GM18519 (cell line): ENCODE results near the gene TRIM54.

Experiments
- ATAC-seq: cut with Tn5 transposase; IDR thresholded peaks from one replicate; pipeline ENCODE4 v1.9.1; 2021; ENCODE audit warnings: mild to moderate bottlenecking, moderate library complexity; ENCODE audit not compliant: unreplicated experiment, low FRiP score

The TRIM54 gene, protein sequence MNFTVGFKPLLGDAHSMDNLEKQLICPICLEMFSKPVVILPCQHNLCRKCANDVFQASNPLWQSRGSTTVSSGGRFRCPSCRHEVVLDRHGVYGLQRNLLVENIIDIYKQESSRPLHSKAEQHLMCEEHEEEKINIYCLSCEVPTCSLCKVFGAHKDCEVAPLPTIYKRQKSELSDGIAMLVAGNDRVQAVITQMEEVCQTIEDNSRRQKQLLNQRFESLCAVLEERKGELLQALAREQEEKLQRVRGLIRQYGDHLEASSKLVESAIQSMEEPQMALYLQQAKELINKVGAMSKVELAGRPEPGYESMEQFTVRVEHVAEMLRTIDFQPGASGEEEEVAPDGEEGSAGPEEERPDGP

GRCh38 chr2:27281855-27282559, at the start of gene TRIM54:
TRIM54 (plus strand) TSS chr2:27282429; CDS start chr2:27282732, 303 bp downstream.
- no peak for ATAC-seq

DNA sequence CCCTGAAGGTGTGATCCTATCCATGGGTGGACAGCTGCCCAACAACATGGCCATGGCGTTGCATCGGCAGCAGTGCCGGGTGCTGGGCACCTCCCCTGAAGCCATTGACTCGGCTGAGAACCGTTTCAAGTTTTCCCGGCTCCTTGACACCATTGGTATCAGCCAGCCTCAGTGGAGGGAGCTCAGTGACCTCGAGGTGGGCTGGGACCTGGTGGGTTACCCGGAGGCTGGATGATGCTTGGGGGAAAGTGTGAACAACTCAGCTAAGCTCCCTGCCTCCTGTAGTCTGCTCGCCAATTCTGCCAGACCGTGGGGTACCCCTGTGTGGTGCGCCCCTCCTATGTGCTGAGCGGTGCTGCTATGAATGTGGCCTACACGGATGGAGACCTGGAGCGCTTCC, 48.9 kb upstream of the TRIM54 start:
- ATAC-seq = no peak

DNA sequence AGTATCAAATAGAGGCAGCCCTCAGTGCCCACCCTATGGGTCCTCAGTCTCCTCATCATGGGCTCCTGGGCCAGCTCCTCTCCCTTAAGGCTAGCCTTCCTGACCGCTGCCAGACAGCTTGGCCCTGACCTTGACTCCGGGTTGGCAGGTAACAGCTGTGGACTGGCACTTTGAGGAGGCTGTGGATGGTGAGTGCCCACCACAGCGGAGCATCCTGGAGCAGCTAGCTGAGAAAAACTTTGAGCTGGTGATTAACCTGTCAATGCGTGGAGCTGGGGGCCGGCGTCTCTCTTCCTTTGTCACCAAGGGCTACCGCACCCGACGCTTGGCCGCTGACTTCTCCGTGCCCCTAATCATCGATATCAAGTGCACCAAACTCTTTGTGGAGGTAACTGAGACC, 46.1 kb upstream of the TRIM54 start:
- no peak for ATAC-seq

GRCh38 chr2:27236626-27237025, 45.6 kb upstream of the TRIM54 start:
- ATAC-seq = no peak

DNA sequence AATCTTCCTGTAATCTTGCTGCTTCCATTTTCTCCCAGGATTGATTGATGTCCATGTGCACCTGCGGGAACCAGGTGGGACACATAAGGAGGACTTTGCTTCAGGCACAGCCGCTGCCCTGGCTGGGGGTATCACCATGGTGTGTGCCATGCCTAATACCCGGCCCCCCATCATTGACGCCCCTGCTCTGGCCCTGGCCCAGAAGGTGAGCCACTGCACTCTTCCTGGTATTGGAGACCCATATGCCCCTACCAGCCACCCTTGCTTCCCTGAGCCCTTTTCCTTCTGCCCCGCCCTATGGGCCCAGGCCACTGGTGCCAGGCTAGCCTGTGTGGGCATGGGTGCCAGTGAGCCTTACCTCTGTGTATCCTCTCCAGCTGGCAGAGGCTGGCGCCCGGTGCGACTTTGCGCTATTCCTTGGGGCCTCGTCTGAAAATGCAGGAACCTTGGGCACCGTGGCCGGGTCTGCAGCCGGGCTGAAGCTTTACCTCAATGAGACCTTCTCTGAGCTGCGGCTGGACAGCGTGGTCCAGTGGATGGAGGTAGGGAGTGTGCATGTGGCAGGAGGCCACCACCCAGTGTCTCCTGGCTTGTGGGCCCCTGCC, 44.8 kb upstream of the TRIM54 start:
- no peak for ATAC-seq

DNA sequence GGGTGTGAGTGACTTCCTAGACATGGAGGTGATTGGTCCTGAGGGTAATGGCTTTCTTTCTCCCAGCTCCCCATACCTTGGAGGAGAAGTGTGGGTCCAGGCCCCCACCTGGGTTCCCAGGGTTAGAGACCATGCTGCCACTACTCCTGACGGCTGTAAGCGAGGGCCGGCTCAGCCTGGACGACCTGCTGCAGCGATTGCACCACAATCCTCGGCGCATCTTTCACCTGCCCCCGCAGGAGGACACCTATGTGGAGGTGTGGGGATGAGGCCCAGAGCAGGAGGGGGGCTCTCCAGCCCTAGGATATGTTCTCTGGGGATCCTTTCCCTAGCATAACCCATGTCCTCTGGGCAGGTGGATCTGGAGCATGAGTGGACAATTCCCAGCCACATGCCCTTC, 43.3 kb upstream of the TRIM54 start:
- ATAC-seq = no peak

DNA sequence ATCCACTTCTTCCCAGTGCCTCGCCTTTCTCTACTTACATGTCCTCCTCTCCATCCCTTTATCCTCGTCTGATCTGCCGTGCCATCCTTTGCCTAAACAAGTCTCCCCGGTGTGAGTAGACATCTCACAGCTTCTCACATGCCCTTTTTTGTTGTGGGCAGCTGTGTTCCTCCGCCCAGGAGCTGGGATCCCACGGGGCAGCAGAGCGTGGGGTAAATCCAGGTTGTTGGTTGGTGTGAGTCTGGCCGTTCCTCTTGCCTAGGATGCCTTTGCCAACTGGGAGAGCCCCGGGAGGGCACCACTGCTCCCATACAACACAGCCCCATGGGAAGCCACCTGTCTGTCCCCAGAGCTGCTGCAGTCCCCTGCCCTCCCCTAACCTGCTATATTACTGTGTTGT, 41.8 kb upstream of the TRIM54 start:
- no peak for ATAC-seq

DNA sequence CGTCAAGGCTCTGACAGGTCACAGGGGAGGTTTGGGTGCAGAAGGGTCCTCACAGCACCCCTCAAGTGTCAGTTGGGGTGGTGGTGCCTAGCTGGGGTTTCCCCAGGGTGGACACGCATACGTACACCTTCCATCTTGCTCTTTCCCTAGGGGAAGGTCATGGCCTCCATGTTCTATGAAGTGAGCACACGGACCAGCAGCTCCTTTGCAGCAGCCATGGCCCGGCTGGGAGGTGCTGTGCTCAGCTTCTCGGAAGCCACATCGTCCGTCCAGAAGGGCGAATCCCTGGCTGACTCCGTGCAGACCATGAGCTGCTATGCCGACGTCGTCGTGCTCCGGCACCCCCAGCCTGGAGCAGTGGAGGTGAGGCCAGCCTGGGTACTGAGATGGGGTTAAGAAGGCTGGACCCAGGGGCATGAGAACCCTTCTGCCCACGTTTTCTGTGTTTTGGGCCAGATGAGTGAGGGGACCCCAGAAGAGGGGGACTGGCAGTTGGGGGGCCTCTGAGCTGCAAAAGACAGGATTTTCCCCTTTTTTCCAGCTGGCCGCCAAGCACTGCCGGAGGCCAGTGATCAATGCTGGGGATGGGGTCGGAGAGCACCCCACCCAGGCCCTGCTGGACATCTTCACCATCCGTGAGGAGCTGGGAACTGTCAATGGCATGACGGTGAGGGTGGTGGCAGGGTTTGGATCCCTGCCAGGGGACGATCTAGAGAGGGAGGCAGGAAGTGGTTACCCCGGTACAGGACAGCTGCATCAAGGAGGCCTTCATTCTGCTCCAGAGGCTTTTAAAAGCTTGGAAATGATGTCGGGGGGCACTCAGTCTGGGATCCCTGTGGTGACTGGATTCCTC, 40.2 kb upstream of the TRIM54 start:
- ATAC-seq = no peak

GRCh38 chr2:27242614-27242951, 39.6 kb upstream of the TRIM54 start:
- no peak for ATAC-seq

- no peak for ATAC-seq
These were observed 38.7 kb upstream of the TRIM54 start for GRCh38 chr2:27243391-27244130.

DNA sequence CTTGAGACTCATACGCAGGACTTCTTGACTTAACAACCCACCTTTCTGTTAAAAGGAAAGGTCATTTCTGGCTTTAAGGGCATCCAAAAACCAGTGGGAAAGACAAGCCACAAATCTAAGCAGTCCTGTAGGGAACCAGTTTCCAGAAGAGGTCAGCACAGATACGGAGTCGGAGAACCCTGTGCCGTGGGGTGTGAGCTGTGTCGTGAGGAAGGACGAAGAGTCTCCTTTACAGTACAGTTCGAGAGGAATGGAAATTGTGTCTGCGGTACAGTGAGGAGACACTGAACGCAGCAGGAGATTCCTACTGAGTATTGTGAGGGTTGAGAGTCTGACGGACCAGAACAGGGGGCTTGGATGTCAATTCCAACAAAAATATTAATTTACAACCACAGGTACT, 37.1 kb upstream of the TRIM54 start:
- ATAC-seq = no peak

DNA sequence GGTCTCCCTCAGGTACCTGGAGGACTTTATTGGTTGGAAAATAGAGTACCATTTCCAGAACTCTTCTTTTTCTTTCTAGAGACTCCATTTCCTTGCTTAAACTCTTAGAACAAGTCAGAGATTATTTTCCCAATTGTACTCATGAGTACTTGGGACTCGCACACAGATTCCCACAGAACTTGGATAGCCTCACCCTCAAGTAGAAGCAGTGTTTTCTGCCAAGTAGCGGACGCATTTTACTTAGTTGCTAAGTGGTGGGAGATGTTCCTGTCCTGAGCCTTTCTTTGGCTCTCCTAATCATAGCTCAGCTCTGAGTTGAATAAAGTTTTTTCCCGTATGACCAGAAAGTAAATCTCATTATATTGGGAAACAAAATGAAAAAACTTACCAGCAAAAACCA, 36.6 kb upstream of the TRIM54 start:
- ATAC-seq = no peak

DNA sequence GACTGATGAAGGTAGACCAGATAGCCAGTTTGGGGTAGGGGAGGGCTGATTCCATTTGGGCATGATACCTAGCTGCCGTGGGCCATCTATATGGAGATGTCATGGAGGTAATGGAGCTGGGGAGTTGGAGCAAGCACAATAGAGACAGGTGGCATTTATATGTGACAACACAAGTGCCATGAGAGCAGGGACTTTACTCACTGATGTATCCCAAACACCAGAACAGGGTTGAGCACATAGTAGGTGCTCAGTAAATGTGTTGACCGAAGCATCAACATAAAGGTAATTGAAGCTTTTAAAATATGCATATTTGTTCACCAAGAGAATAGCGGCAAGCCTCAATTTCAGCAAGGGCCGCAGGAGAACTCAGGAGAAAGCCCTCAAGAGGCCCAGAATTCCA, 34.3 kb upstream of the TRIM54 start:
- ATAC-seq = no peak

- ATAC-seq = no peak
These were observed 32.9 kb upstream of the TRIM54 start for GRCh38 chr2:27249159-27249890.

DNA sequence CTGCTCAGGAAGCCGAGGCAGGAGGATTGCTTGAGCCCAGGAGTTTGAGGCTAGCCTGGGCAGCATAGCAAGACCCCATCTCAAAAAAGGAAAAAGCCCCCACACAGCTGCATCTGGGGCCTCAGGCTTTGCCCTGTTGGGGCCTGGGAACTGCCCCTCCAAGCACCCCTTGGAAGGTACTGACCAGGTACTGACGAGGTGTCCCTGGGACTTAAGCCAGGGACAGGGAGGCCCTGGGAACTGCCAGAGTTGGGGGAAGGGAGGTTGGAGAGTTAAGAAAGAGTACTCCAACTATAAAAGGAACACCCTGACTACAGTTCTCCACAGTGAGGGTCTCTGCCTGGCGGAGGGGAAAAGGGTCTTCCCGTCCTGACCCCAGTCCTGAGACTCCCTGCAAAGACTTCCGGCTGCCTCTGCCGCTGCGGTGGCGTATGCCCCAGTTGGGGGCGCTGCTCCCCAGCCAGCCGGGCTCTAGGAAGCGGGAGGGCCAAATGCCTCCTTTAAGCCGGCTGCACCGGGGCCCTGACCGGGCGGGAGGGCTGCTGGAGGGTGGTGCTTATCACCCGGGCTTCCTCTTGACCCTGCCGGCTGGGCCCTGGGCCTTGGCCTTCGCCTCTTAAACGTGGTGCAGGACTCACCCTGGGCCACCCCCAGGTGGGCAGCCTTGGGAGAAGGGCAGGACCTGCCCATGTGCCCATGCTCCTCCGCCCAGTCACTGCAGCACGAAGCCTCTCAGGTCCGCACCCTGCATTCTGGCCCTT, 32.2 kb upstream of the TRIM54 start:
- no peak for ATAC-seq

DNA sequence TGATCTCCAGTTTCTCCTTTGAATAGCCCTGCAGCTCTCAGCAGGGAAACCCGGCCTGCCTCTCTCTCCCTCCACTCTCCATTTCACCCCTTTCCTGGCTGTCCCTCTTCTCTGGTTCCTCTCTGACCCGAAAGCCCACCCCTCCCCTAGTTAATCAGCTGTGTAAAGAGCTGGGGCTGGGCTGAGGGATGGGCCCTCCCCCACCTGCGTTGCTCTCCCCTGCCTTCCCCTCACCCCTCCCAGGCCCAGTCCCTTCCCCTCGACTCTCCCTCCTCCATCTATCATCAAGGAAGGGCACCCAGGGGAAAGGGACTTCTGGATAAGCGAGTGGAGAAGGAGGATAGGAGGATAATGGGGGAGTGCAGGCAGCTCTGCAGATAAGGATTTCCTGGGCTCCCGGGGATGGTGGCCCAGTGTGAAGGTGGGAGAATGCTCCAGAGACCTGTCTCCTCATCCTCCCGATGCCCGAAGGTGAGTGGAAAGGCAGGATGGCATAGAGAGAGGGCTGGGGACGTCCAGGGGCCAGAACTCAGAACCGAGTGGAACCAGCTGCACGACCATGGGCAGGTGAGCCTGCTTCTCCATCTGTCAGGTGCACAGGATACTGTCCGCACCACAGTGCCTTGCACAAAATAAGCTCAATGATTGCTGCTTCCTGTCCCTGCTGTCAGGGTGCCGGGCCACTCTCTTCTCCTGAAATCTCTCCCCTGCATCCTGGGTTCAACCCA, 31.4 kb upstream of the TRIM54 start:
- no peak for ATAC-seq

DNA sequence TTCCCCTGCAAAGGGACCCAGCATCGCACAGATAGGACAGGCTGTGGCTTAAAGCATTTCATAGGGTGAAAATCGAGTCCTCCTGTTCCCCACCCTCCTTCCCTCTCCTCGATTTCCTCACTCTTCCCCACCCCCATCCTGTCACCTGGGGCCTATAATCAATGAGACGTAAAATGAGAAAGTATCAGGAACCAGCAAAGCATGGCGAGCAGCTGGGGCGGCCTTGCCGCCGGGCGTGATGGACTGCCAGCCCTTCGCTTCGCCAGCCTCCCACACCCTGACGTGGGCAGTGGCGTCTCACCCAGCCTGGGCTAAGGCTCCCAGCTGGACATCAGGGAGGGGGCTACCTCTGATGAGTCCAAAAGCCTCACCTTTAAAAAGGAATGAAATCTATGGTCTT, 30.5 kb upstream of the TRIM54 start:
- no peak for ATAC-seq

DNA sequence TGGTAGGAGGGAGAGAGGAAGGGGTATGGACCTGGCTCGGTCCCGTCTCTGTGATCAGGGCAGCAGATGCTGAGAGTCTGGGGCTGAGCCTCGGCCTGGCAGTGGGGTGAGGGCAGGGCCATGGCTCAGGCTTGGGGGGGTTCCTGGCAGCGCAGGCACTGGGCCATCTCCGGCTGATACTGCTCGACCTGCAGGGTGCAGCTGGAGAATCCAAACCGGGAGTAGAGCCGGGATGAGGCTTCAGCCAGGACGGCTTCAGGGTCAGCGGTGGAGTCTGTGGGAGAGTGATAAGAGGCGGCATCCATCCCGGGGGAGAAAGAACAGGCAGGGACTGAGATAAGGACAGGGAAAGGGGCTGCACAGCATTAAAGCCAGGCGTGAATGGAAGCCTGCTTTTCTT, 27.0 kb upstream of the TRIM54 start:
- ATAC-seq = no peak
